Left forelimb (tissue), 1 donor: ENCODE data around the gene DICER1.
"Not testable (repeated sequence)": the region's sequence is repeated elsewhere in the genome, so short reads cannot be mapped to it uniquely, and the experiment has no call there.

Source experiments
- DNase-seq: peaks from one replicate; pipeline ENCODE4 v3.0.0-alpha.2; 2018; ENCODE audit warnings: low spot score

DICER1 gene, protein sequence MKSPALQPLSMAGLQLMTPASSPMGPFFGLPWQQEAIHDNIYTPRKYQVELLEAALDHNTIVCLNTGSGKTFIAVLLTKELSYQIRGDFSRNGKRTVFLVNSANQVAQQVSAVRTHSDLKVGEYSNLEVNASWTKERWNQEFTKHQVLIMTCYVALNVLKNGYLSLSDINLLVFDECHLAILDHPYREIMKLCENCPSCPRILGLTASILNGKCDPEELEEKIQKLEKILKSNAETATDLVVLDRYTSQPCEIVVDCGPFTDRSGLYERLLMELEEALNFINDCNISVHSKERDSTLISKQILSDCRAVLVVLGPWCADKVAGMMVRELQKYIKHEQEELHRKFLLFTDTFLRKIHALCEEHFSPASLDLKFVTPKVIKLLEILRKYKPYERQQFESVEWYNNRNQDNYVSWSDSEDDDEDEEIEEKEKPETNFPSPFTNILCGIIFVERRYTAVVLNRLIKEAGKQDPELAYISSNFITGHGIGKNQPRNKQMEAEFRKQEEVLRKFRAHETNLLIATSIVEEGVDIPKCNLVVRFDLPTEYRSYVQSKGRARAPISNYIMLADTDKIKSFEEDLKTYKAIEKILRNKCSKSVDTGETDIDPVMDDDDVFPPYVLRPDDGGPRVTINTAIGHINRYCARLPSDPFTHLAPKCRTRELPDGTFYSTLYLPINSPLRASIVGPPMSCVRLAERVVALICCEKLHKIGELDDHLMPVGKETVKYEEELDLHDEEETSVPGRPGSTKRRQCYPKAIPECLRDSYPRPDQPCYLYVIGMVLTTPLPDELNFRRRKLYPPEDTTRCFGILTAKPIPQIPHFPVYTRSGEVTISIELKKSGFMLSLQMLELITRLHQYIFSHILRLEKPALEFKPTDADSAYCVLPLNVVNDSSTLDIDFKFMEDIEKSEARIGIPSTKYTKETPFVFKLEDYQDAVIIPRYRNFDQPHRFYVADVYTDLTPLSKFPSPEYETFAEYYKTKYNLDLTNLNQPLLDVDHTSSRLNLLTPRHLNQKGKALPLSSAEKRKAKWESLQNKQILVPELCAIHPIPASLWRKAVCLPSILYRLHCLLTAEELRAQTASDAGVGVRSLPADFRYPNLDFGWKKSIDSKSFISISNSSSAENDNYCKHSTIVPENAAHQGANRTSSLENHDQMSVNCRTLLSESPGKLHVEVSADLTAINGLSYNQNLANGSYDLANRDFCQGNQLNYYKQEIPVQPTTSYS (N-terminal part only)

GRCh38 chr14:95157327-95158189, at the start of gene DICER1:
Gene DICER1 (minus strand): TSS chr14:95157529. CDS start chr14:95133458, 24,071 bp downstream.
- peak; percentile 99 for DNase-seq

DNA sequence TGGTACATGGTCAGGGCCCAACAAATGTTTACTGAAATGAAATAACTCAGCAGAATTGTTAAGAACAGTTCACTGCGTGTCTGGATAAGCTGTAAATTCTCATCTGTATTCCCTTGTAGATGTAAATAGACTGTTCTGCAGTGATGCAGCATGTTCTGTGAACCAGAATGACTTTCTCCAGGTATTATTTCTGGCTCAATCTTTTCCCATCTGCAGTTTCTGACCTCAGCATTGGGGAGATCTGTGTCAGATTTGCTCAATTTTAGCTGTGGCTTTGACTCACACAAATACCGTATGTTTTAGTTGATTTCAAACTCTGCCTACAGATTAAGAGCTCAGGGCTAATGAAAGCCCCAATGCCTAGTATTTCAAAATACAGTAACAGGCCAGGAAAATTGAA, 49.2 kb upstream of the DICER1 start:
- DNase-seq = no peak

DNA sequence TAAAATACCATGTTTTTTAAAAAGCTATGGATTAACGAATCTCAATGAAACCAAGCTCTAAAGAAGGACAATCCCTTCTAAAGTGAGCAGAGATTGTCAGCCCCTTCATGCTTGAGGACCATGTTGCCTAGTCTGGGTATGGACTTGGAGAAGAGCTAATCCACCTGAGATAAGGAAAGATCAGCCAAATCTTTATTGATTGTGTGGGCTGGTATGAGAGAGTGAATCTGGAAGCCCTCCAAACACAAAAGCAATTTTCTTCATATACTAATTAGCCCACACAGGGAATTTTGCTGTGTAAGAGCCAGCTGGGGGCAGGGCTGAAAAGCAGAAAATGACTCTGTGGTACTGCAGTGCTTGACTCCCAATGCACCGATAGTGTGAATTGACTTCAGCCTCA, 47.4 kb upstream of the DICER1 start:
- DNase-seq = no peak

DNA sequence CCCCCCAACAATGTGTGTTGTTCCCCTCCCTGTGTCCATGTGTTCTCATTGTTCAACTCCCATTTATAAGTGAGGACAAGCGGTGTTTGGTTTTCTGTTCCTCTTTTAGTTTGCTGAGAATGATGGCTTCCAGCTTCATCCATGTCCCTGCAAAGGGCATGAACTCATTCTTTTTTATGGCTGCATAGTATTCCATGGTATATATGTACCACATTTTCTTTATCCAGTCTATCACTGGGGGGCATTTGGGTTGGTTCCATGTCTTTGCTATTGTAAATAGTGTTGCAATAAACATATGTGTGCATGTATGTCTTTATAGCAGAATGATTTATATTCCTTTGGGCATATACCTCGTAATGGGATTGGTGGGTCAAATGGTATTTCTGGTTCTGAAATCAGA, 44.4 kb upstream of the DICER1 start:
- DNase-seq = not testable (repeated sequence)

DNA sequence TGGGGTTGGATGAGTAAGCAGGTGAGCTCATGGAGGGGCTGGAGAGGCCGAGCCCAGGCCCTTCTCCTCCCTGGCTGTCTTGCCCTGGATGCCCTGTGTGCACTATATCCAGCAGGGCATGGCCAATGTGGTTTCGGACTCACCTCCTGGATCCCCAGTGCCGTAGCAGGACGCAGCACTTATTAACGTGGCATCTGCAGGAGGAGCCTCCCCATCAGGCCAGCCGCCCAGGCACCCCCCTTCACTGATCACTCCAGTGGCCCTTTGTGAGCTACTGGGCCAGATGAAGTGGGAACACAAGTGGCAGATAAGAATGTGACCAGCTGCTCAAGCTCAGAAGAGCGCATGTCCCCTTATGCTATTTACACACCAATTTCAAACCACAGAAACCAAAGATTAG, 43.1 kb upstream of the DICER1 start:
- DNase-seq = no peak

GRCh38 chr14:95199298-95199983, 42.1 kb upstream of the DICER1 start:
- no peak for DNase-seq

DNA sequence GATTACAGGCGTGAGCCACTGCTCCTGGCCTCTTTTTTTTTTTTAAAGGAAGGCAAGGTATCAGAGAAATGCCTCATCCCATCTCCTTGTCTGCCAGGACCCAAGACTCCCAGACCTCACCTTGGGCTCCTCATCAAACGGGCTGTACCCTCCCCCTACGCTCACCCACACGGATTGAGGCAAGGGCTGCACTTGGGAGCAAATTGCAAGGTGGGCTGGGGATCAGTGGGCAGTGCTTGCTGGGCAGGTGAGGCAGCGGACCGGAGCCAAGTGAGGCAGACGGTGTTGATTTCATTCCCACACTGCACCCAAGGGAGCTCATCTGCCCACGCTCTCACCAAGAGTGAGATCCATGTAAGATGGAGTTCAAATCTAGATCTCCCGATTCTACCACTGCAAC, 41.0 kb upstream of the DICER1 start:
- no peak for DNase-seq

DNA sequence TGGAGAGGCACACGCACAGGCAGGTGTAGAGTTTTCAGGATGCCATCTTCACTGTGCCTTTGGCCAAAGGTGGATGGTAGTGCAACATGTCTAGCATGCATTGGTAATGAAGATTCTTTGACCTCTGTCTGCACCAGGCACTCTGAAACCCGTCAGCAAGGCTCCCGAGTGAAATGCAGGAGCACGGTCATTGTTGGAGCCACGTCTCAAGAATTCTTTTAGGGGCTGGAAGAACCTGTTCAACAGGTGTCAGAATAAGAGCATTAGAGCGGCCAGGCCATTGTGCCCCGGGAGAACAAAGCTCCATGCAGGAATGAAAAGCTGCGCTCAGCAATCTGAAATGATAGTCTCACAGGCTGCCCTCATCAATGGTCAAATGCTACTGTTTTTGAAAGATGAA, 40.2 kb upstream of the DICER1 start:
- DNase-seq = no peak

- DNase-seq = no peak
These were observed 39.7 kb upstream of the DICER1 start for GRCh38 chr14:95196826-95197545.

GRCh38 chr14:95196268-95196667, 38.9 kb upstream of the DICER1 start:
- DNase-seq = no peak

DNA sequence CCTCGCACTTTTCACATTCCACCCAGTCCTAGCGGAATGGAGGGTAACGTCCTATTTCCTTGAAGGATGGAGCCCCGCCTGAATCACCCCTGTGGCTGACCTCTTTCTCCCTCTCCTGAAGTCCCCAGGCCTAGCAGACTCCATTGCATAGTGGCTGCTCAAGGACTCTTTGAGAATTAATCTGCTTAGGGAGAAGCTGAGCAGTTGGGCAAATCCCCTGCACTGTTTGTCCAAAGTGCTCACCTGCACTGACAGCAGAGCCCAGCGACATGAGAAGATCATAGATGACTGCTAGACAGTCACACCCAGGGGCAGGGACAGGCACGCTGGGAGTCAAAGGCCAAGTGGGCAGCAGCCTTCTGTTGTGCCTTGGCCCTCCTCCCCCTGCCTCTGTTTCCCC, 37.7 kb upstream of the DICER1 start:
- no peak for DNase-seq

DNA sequence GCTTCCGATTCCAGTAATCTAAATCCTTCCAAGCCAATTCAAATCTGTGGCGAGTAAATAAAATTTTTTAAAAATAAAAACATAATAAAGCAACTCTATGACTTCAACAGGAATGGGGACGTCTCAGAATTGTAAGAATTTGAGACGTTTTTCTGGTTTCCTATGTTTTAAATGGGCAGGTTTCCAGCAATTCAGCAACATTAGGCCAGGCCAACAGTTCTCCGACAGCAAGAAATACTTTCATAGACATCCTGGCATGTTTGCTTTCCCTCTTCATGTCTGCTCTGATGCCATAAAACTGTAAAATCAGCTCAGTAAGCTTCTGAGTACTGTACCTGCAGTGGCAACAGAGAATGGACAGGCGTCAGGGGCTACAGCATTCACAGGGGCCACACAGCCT, 35.8 kb upstream of the DICER1 start:
- DNase-seq = no peak

DNA sequence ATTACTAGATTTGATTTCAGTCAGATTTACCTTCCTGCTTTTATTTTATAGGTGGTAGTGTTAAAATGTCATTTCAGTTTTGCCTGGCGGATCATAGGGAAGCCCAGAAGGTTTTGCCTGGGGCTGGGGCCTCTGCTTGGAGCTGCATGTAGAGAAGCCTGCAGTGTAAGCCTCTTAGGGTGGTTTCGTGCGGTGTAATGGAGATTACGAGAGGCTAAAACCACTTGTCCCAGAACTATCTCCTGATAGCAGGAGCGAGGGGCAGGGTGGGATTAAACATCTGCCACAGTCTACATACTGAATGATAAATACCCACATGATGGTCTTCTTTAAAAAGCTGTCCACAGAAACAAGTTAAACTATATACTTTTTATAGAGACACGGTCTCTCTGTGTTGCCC, 35.0 kb upstream of the DICER1 start:
- DNase-seq = no peak

- DNase-seq = no peak
These were observed 34.3 kb upstream of the DICER1 start for GRCh38 chr14:95191445-95192199.

- DNase-seq = no peak
These were observed 33.5 kb upstream of the DICER1 start for GRCh38 chr14:95190857-95191256.

DNA sequence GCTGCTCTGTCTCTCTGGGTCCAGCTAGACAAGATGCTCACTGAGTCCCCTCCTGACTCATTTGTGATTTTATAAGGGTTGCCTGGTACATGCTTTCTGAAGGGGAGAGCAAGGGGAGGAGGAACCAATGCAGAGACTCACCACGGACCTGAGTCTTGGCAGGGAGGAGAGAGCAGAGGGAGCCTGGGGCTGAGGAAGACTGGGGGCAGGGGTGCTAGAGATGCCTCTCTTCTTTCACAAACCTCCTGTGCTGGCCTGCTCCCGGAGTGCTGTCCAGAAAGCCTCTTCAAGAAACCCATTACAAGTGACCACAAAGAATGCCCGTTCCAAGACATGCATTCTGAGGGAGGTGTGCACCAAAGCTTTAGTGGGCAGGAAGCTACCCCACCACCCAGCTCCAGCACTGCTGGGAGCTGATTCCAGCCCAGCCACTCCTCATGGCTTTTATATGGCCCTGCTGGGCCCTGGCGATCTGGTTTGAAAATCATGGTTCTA, 33.1 kb upstream of the DICER1 start:
- no peak for DNase-seq

DNA sequence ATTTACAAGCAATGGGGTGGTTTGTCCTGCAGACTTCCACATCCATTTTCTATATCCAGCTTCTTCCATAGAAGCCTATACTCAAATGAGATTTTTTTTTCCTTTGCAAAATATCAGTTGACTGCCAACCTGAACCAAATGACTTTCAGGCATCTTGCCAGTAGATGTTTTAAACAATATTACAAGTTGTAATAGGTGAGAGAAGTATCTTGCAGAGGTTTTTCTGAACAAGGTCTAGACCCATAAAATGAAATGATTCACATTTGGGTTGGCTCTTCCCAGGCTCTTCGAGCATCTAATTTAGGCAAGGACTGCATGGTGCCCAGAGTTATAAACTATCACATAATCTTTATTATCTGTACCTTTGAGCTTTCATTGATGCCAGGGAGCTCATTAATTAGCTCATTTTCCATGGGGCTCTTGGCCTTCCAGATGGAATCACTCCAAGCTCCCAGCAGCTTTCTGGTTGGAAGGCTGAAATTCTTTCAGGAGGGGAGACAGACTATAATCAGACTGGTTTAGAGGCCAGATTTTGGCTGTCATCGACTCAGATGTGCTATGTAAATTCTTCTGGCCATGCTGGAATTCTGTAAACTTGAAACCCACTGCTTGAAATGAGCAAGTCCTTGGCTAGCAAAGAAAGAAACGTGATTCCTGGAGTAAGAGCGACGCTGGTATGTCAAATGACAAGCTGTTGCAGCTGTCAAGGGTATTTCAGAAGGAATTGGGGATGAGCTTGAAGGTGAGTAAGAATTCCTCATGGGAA, 32.2 kb upstream of the DICER1 start:
- DNase-seq = no peak

DNA sequence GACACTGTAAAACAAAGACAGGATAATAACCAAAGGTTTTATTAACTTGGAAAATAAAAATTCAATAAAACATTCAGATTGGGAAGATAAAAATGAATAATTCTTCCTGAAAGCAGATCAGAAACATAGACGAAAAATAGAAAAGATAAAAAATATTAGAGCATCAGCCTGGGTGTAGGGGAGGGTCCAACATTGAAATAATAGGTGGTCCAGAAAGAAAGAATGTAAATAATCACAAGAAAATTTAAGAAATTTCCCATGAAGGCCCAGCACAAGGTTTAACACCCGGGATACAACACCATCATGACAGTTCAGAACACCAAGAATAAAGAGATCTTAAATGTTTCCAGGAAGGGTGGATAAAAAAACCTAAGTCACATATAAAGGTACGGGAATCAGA, 31.1 kb upstream of the DICER1 start:
- DNase-seq = no peak
